DOHH2 (cell line): ENCODE measurements around the gene SLC19A1.

Experiments used
- CTCF ChIP-seq: fragments of 200-600 bp; sonication (generic); IDR thresholded peaks from one replicate; pipeline ENCODE4 v1.5.1; 2014; ENCODE audit warnings: antibody characterized with exemption, mild to moderate bottlenecking, low read depth, low read length; ENCODE audit not compliant: poor library complexity, severe bottlenecking
- EZH2phosphoT487 ChIP-seq: fragments of 200-600 bp; sonication (generic); IDR thresholded peaks from 2 replicates; pipeline ENCODE4 v1.6.1; 2017; ENCODE audit warnings: borderline replicate concordance, mild to moderate bottlenecking, antibody characterized with exemption, low read length, moderate library complexity, mixed read lengths

DNA sequence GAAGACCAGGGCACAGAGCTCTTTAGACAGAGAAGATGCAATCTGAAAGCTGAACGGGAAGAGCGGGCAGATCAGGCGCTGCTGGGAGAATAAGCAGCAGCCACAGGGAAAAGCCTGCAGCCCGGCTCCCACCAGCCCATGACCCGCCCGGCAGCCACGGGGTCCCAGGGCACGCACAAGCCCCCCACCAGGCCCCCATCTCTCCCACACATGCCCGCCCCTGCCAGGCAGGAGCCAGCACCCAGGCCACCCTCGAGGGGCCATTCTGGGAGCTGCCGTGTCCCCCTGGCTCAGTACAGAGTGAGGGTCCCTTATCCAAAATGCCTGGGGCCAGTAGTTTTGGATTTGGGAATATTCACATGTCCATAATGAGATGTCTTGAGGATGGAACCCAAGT lies 16.3 kb downstream of the SLC19A1 start:
- TF ChIP-seq CTCF (no peak), EZH2phosphoT487 (no peak)
